Stomach smooth muscle (tissue), 2 donors: ENCODE data around the gene LTBP2.
A peak's percentile ranks its signal among the peaks of the same experiment; 100 is the strongest.

Experiments used
- H3K27ac ChIP-seq: one replicate; pipeline ENCODE4 v1.7.0; 2013; ENCODE audit warnings: mild to moderate bottlenecking, low read length, inconsistent platforms
- H3K27me3 ChIP-seq, 2 donors: one replicate each; pipeline ENCODE4 v1.7.0; 2013; ENCODE audit warnings: low read length in 2 of 2; ENCODE audit not compliant: insufficient read depth in 2 of 2, control insufficient read depth in 1 of 2
- H3K36me3 ChIP-seq, 2 donors: one replicate each; pipeline ENCODE4 v1.7.0; 2013; ENCODE audit warnings: low read length in 2 of 2; ENCODE audit not compliant: control insufficient read depth in 2 of 2, insufficient read depth in 2 of 2
- H3K4me1 ChIP-seq: one replicate; pipeline ENCODE4 v1.7.0; 2013; ENCODE audit warnings: low read length; ENCODE audit not compliant: control insufficient read depth, insufficient read depth
- H3K4me3 ChIP-seq, 2 donors: one replicate each; pipeline ENCODE4 v1.7.0; 2013; ENCODE audit warnings: low read length in 2 of 2
- H3K9ac ChIP-seq, 2 donors: one replicate each; pipeline ENCODE4 v1.7.0; 2013; ENCODE audit warnings: low read length in 2 of 2, mild to moderate bottlenecking in 1 of 2
- H3K9me3 ChIP-seq, 2 donors: one replicate each; pipeline ENCODE4 v1.7.0; 2013; ENCODE audit warnings: low read length in 2 of 2; ENCODE audit not compliant: control insufficient read depth in 2 of 2
- donor health status: healthy.
- donor health status: Pancreatic carcinoma.

LTBP2 gene

GRCh38 chr14:74599321-74599761 is 12.7 kb downstream of the LTBP2 start:
- Histone ChIP-seq H3K27me3 (no peaks in the 10 kb centered on the region), H3K36me3 (no peaks in the 10 kb centered on the region), H3K4me3 (no peak overlapping the region), H3K27ac (peak overlapping the region; percentile 49), H3K9ac (peak overlapping the region in 1 of 2 donors; percentile 47), H3K9me3 (no peaks in the 10 kb centered on the region), H3K4me1 (peaks cover 47% of the 10 kb centered on the region)

- H3K4me1 ChIP-seq, result peaks cover 57% of the 10 kb centered on the region
- H3K9me3 ChIP-seq, result no peaks in the 10 kb centered on the region
- H3K27me3 ChIP-seq, result no peaks in the 10 kb centered on the region
- no peak overlapping the region for H3K27ac ChIP-seq
- no peak overlapping the region for H3K4me3 ChIP-seq
- H3K36me3 ChIP-seq, result no peaks in the 10 kb centered on the region
- H3K9ac ChIP-seq, result no peak overlapping the region
Observed at GRCh38 chr14:74596741-74597450, 15.1 kb downstream of the LTBP2 start.

- Histone ChIP-seq H3K4me3 (no peak overlapping the region), H3K4me1 (peaks cover 56% of the 10 kb centered on the region), H3K27ac (peak overlapping the region; percentile 60), H3K9me3 (no peaks in the 10 kb centered on the region), H3K36me3 (no peaks in the 10 kb centered on the region), H3K27me3 (no peaks in the 10 kb centered on the region), H3K9ac (peak overlapping the region in 1 of 2 donors; percentile 13)
Observed at GRCh38 chr14:74595006-74595735, 16.9 kb downstream of the LTBP2 start.

GRCh38 chr14:74594606-74595005 is 17.4 kb downstream of the LTBP2 start:
- H3K4me3 ChIP-seq, result no peak overlapping the region
- H3K36me3 ChIP-seq, result no peaks in the 10 kb centered on the region
- peaks cover 51% of the 10 kb centered on the region for H3K4me1 ChIP-seq
- no peaks in the 10 kb centered on the region for H3K27me3 ChIP-seq
- no peaks in the 10 kb centered on the region for H3K9me3 ChIP-seq
- H3K9ac ChIP-seq, result peak overlapping the region in 1 of 2 donors; percentile 13
- H3K27ac ChIP-seq, result peak overlapping the region; percentile 60

- Histone ChIP-seq H3K4me1 (peaks cover 45% of the 10 kb centered on the region), H3K9me3 (no peaks in the 10 kb centered on the region), H3K9ac (no peak overlapping the region), H3K36me3 (no peaks in the 10 kb centered on the region), H3K27ac (no peak overlapping the region), H3K4me3 (no peak overlapping the region), H3K27me3 (no peaks in the 10 kb centered on the region)
Observed at GRCh38 chr14:74594029-74594428, 18.0 kb downstream of the LTBP2 start.

GRCh38 chr14:74593241-74593953 is 18.6 kb downstream of the LTBP2 start:
- no peak overlapping the region for H3K4me3 ChIP-seq
- no peaks in the 10 kb centered on the region for H3K9me3 ChIP-seq
- no peaks in the 10 kb centered on the region for H3K27me3 ChIP-seq
- peak overlapping the region; percentile 53 for H3K27ac ChIP-seq
- no peaks in the 10 kb centered on the region for H3K36me3 ChIP-seq
- H3K9ac ChIP-seq, result no peak overlapping the region
- H3K4me1 ChIP-seq, result peaks cover 38% of the 10 kb centered on the region

- no peaks in the 10 kb centered on the region for H3K27me3 ChIP-seq
- peaks cover 37% of the 10 kb centered on the region for H3K4me1 ChIP-seq
- no peaks in the 10 kb centered on the region for H3K36me3 ChIP-seq
- peak overlapping the region; percentile 53 for H3K27ac ChIP-seq
- H3K9ac ChIP-seq, result no peak overlapping the region
- H3K4me3 ChIP-seq, result no peak overlapping the region
- H3K9me3 ChIP-seq, result no peaks in the 10 kb centered on the region
Observed at GRCh38 chr14:74592476-74593201, 19.4 kb downstream of the LTBP2 start.

GRCh38 chr14:74591899-74592298 is 20.1 kb downstream of the LTBP2 start:
- peaks cover 32% of the 10 kb centered on the region for H3K4me1 ChIP-seq

GRCh38 chr14:74591394-74591793 is 20.6 kb downstream of the LTBP2 start:
- Histone ChIP-seq H3K4me3 (no peak overlapping the region), H3K27ac (no peak overlapping the region), H3K9me3 (no peaks in the 10 kb centered on the region), H3K4me1 (peaks cover 27% of the 10 kb centered on the region), H3K36me3 (no peaks in the 10 kb centered on the region), H3K27me3 (no peaks in the 10 kb centered on the region), H3K9ac (no peak overlapping the region)

More at GRCh38 chr14:74591899-74592298, 20.1 kb downstream of the LTBP2 start:
- no peaks in the 10 kb centered on the region for H3K27me3 ChIP-seq
- H3K27ac ChIP-seq, result no peak overlapping the region
- no peak overlapping the region for H3K9ac ChIP-seq
- H3K9me3 ChIP-seq, result no peaks in the 10 kb centered on the region
- H3K4me3 ChIP-seq, result no peak overlapping the region
- H3K36me3 ChIP-seq, result no peaks in the 10 kb centered on the region

GRCh38 chr14:74589291-74589879 is 22.7 kb downstream of the LTBP2 start:
- Histone ChIP-seq H3K27ac (no peak overlapping the region), H3K9ac (no peak overlapping the region), H3K9me3 (no peaks in the 10 kb centered on the region), H3K4me1 (peaks cover 13% of the 10 kb centered on the region), H3K36me3 (no peaks in the 10 kb centered on the region), H3K27me3 (no peaks in the 10 kb centered on the region), H3K4me3 (no peak overlapping the region)
